H9 (cell line): Measurements from ENCODE around the gene CTPS1. TPM values are rescaled to one million over a fixed set of nuclear protein-coding genes. Genes with fewer than 3 reads are reported as not detected.

Experiments
- DNase-seq: peaks from one replicate; pipeline ENCODE4 v3.0.0-alpha.2; 2017
- H2AFZ ChIP-seq: one replicate; pipeline ENCODE4 v1.6.1; 2013; ENCODE audit warnings: mild to moderate bottlenecking, low read length, control low read depth, moderate library complexity
- H2AK5ac ChIP-seq: 2 replicates; pipeline ENCODE4 v1.6.1; 2013; ENCODE audit warnings: low read length, control low read depth, mixed read lengths; ENCODE audit not compliant: insufficient read length
- H2BK120ac ChIP-seq: one replicate; pipeline ENCODE4 v1.6.1; 2013; ENCODE audit warnings: low read depth, mild to moderate bottlenecking, low read length, control low read depth, inconsistent platforms; ENCODE audit not compliant: poor library complexity, severe bottlenecking
- H2BK12ac ChIP-seq: 2 replicates; pipeline ENCODE4 v1.6.1; 2013; ENCODE audit warnings: low read length, control low read depth, mixed read lengths, low read depth; ENCODE audit not compliant: insufficient read length
- H2BK15ac ChIP-seq: 2 replicates; pipeline ENCODE4 v1.6.1; 2013; ENCODE audit warnings: low read depth, low read length, control low read depth
- H2BK20ac ChIP-seq: one replicate; pipeline ENCODE4 v1.6.1; 2013; ENCODE audit warnings: low read depth, mild to moderate bottlenecking, low read length, control low read depth, inconsistent platforms; ENCODE audit not compliant: poor library complexity, severe bottlenecking
- H2BK5ac ChIP-seq: 2 replicates; pipeline ENCODE4 v1.6.1; 2013; ENCODE audit warnings: low read length, control low read depth, mixed read lengths; ENCODE audit not compliant: insufficient read length
- H3K14ac ChIP-seq: 2 replicates; pipeline ENCODE4 v1.6.1; 2013; ENCODE audit warnings: low read length, control low read depth; ENCODE audit not compliant: insufficient read depth
- H3K18ac ChIP-seq: 2 replicates; pipeline ENCODE4 v1.6.1; 2013; ENCODE audit warnings: low read depth, mild to moderate bottlenecking, mixed read lengths, low read length, control low read depth; ENCODE audit not compliant: insufficient read length
- H3K23ac ChIP-seq: 2 replicates; pipeline ENCODE4 v1.6.1; 2013; ENCODE audit warnings: low read length, control low read depth, mixed read lengths, low read depth; ENCODE audit not compliant: insufficient read length
- H3K23me2 ChIP-seq: 2 replicates; pipeline ENCODE4 v1.6.1; 2013; ENCODE audit warnings: low read depth, mild to moderate bottlenecking, mixed read lengths, low read length, control low read depth; ENCODE audit not compliant: insufficient read length, poor library complexity, severe bottlenecking
- H3K27ac ChIP-seq: 2 replicates; pipeline ENCODE4 v1.5.1; 2013; ENCODE audit warnings: low read length, control low read depth, mixed read lengths, low read depth; ENCODE audit not compliant: insufficient read length
- H3K27me3 ChIP-seq: 2 replicates; pipeline ENCODE4 v1.6.1; 2013; ENCODE audit warnings: low read length, control low read depth, inconsistent platforms; ENCODE audit not compliant: insufficient read depth
- H3K4ac ChIP-seq: 2 replicates; pipeline ENCODE4 v1.6.1; 2013; ENCODE audit warnings: low read depth, mild to moderate bottlenecking, control low read depth, inconsistent platforms, low read length, moderate library complexity
- H3K4me1 ChIP-seq: 2 replicates; pipeline ENCODE4 v1.6.1; 2013; ENCODE audit warnings: low read length, control low read depth, inconsistent platforms; ENCODE audit not compliant: insufficient read depth
- H3K4me2 ChIP-seq: 2 replicates; pipeline ENCODE4 v1.6.1; 2013; ENCODE audit warnings: low read length, control low read depth, mixed read lengths; ENCODE audit not compliant: insufficient read length, insufficient read depth
- H3K56ac ChIP-seq: 2 replicates; pipeline ENCODE4 v1.6.1; 2013; ENCODE audit warnings: low read depth, mild to moderate bottlenecking, mixed read lengths, low read length, control low read depth; ENCODE audit not compliant: insufficient read length
- H3K79me1 ChIP-seq: 2 replicates; pipeline ENCODE4 v1.6.1; 2013; ENCODE audit warnings: low read depth, mild to moderate bottlenecking, moderate library complexity, low read length, control low read depth, inconsistent platforms; ENCODE audit not compliant: insufficient read depth, poor library complexity, severe bottlenecking
- H3K79me2 ChIP-seq: 2 replicates; pipeline ENCODE4 v1.6.1; 2013; ENCODE audit warnings: low read length, control low read depth, inconsistent platforms; ENCODE audit not compliant: insufficient read depth
- H3K9ac ChIP-seq: 2 replicates; pipeline ENCODE4 v1.6.1; 2013; ENCODE audit warnings: low read length, control low read depth, mixed read lengths; ENCODE audit not compliant: insufficient read length; ENCODE audit errors: extremely low read depth
- H3K9me3 ChIP-seq: one replicate; pipeline ENCODE4 v1.6.1; 2013; ENCODE audit warnings: low read depth, low read length, inconsistent platforms; ENCODE audit not compliant: control insufficient read depth
- H3T11ph ChIP-seq: one replicate; pipeline ENCODE4 v1.6.1; 2013; ENCODE audit warnings: mild to moderate bottlenecking, low read length, control low read depth, inconsistent platforms
- H4K20me1 ChIP-seq: one replicate; pipeline ENCODE4 v1.6.1; 2013; ENCODE audit not compliant: control insufficient read depth, insufficient read length, insufficient read depth
- H4K5ac ChIP-seq: 2 replicates; pipeline ENCODE4 v1.6.1; 2013; ENCODE audit warnings: low read depth, mild to moderate bottlenecking, mixed read lengths, low read length, control low read depth; ENCODE audit not compliant: insufficient read length
- H4K8ac ChIP-seq: replicated peaks from 2 replicates; pipeline ENCODE4 v1.6.1; 2013; ENCODE audit warnings: low read length, control low read depth, mixed read lengths, low read depth; ENCODE audit not compliant: insufficient read length
- H4K91ac ChIP-seq: 2 replicates; pipeline ENCODE4 v1.6.1; 2013; ENCODE audit warnings: low read depth, mild to moderate bottlenecking, moderate library complexity, mixed read lengths, low read length, control low read depth; ENCODE audit not compliant: insufficient read length
- H3K27ac Mint-ChIP-seq, 3 experiments: 2 replicates in 2 of 3; 3 replicates in 1 of 3; pipeline ENCODE4 v1.8.0; 2020 to 2021; ENCODE audit warnings: mixed read lengths in 3 of 3, mild to moderate bottlenecking in 1 of 3, moderate library complexity in 1 of 3
- H3K27me3 Mint-ChIP-seq: 2 replicates; pipeline ENCODE4 v1.8.0; 2021; ENCODE audit warnings: low read depth, mild to moderate bottlenecking, moderate library complexity, mixed read lengths
- H3K36me3 Mint-ChIP-seq, 3 experiments: 2 replicates in 2 of 3; 3 replicates in 1 of 3; pipeline ENCODE4 v1.8.0; 2020 to 2021; ENCODE audit warnings: low read depth in 3 of 3, mixed read lengths in 3 of 3; ENCODE audit not compliant: insufficient read depth in 1 of 3
- H3K4me1 Mint-ChIP-seq, 2 experiments: 2 replicates each; pipeline ENCODE4 v1.8.0; 2020; ENCODE audit warnings: mixed read lengths in 2 of 2
- H3K4me3 Mint-ChIP-seq, 2 experiments: 2 replicates in 1 of 2; 3 replicates in 1 of 2; pipeline ENCODE4 v1.8.0; 2020 to 2021; ENCODE audit warnings: mild to moderate bottlenecking in 2 of 2, mixed read lengths in 2 of 2, moderate library complexity in 1 of 2
- H3K9me3 Mint-ChIP-seq, 2 experiments: 2 replicates in 1 of 2; 3 replicates in 1 of 2; pipeline ENCODE4 v1.8.0; 2020; ENCODE audit warnings: mild to moderate bottlenecking in 2 of 2, mixed read lengths in 2 of 2, moderate library complexity in 1 of 2
- WGBS: extraction: QIAGEN DNeasy Blood & Tissue Kit; methylation state at CpG from one replicate; pipeline ENCODE4 v1.1.7; 2013; ENCODE audit warnings: missing lambda C conversion rate, low lambda C conversion rate, mixed read lengths; ENCODE audit not compliant: insufficient read length; ENCODE audit errors: extremely low coverage; 5-methylcytosine and 5-hydroxymethylcytosine counted together
- total RNA-seq: library from RNA; stranded (reverse); gene quantifications from 2 replicates; pipeline ENCODE4 v1.2.1, GENCODE V29; 2021
- TF ChIP-seq, protein P1 (sequence below): fragments of 200-600 bp; sonication (generic); conservative IDR thresholded peaks from 3 replicates; pipeline ENCODE4 v1.8.0; 2021; ENCODE audit warnings: antibody characterized with exemption, mild to moderate bottlenecking

Gene CTPS1
- total RNA-seq, 1 experiment from 2014 or later, result 105 TPM

DNA sequence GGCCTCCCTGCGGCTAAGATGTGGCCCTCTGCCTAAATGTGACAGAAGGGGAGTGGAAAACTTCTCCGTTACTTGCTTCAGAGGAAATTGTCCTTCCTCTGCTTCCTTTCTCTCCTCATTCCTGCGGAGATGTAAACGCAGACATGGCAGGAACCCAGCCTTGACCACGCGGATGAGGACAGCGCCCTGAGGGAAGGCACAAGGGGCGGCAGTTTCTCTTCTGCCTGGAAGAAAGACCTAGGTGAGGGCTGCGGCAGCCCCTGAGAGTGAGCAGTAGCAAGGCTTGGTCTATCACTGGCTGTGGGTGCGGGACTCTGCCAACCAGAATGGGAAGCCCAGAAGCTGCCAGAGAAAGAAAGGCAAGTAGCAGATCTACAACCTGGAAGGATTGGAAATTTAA lies 14.0 kb upstream of the CTPS1 start:
- no peaks in the 10 kb centered on the region for H3K27me3 Mint-ChIP-seq
- Histone ChIP-seq H4K5ac (peak overlapping the region; percentile 68), H2BK120ac (no peak overlapping the region), H2BK5ac (no peak overlapping the region), H3K56ac (no peak overlapping the region), H3K18ac (no peak overlapping the region), H3K23ac (no peak overlapping the region), H2BK20ac (no peak overlapping the region), H3K23me2 (no peaks in the 10 kb centered on the region), H3T11ph (no peak overlapping the region), H4K91ac (no peak overlapping the region), H3K14ac (no peak overlapping the region), H3K9me3 (no peaks in the 10 kb centered on the region), H3K4ac (no peak overlapping the region), H2AK5ac (no peak overlapping the region), H3K27ac (no peak overlapping the region), H4K20me1 (no peaks in the 10 kb centered on the region), H3K27me3 (no peaks in the 10 kb centered on the region), H4K8ac (no peak overlapping the region), H3K4me1 (no peaks in the 10 kb centered on the region), H3K4me2 (no peak overlapping the region), H2AFZ (peak overlapping the region; percentile 84), H2BK12ac (no peak overlapping the region), H3K9ac (no peak overlapping the region), H2BK15ac (no peak overlapping the region), H3K79me1 (no peaks in the 10 kb centered on the region), H3K79me2 (no peaks in the 10 kb centered on the region)
- peaks cover 10 to 13% of the 10 kb centered on the region in 2 experiments for H3K4me1 Mint-ChIP-seq
- TF ChIP-seq, protein P1, sequence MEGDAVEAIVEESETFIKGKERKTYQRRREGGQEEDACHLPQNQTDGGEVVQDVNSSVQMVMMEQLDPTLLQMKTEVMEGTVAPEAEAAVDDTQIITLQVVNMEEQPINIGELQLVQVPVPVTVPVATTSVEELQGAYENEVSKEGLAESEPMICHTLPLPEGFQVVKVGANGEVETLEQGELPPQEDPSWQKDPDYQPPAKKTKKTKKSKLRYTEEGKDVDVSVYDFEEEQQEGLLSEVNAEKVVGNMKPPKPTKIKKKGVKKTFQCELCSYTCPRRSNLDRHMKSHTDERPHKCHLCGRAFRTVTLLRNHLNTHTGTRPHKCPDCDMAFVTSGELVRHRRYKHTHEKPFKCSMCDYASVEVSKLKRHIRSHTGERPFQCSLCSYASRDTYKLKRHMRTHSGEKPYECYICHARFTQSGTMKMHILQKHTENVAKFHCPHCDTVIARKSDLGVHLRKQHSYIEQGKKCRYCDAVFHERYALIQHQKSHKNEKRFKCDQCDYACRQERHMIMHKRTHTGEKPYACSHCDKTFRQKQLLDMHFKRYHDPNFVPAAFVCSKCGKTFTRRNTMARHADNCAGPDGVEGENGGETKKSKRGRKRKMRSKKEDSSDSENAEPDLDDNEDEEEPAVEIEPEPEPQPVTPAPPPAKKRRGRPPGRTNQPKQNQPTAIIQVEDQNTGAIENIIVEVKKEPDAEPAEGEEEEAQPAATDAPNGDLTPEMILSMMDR, result no peak
- H3K36me3 Mint-ChIP-seq, result no peaks in the 10 kb centered on the region; a peak in 1 of 7 replicates
- no peak for DNase-seq
- no peak overlapping the region for H3K27ac Mint-ChIP-seq
- WGBS, result no CpG with 5 or more reads among the region's 10 CpGs
- H3K9me3 Mint-ChIP-seq, result no peaks in the 10 kb centered on the region
- H3K4me3 Mint-ChIP-seq, result no peak overlapping the region
